SH-SY5Y (cell line): Measurements from ENCODE around the gene IRF8.

Experiments
- GATA2 ChIP-seq: IDR thresholded peaks from 2 replicates; pipeline ENCODE4 v1.6.1; 2011; ENCODE audit warnings: mild to moderate bottlenecking, low read depth, low read length
- GATA3 ChIP-seq: IDR thresholded peaks from 2 replicates; pipeline ENCODE4 v1.6.1; 2011; ENCODE audit warnings: low read depth, mild to moderate bottlenecking, low read length, moderate library complexity

IRF8 gene

GRCh38 chr16:85946541-85947124 is 47.7 kb downstream of the IRF8 start:
- no peak for TF ChIP-seq GATA2
- no peak for TF ChIP-seq GATA3

- no peak for TF ChIP-seq GATA3
These were observed 48.5 kb downstream of the IRF8 start for GRCh38 chr16:85947230-85948137.

DNA sequence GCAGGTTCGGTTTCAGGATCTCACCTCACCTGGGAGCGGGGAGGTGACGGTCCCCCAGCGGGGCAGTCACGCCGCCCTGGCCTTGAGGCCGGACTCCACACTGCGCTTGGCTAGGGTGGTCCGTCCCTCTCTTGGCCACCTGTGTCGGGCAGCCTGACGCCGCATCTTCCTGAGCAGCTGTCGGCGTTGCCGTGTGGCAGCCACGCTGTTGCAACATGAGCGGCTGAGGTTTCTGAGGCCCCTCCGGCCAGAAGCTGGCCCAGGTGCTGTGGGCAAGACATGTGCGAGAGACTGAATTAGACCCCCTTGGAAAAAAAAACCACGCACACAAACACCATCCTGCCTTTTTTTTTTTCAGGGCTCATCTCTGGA is 49.2 kb downstream of the IRF8 start:
- TF ChIP-seq GATA3 (no peak), GATA2 (no peak)

GRCh38 chr16:85948616-85949265 is 49.8 kb downstream of the IRF8 start:
- TF ChIP-seq GATA3, result no peak
- TF ChIP-seq GATA2, result no peak

DNA sequence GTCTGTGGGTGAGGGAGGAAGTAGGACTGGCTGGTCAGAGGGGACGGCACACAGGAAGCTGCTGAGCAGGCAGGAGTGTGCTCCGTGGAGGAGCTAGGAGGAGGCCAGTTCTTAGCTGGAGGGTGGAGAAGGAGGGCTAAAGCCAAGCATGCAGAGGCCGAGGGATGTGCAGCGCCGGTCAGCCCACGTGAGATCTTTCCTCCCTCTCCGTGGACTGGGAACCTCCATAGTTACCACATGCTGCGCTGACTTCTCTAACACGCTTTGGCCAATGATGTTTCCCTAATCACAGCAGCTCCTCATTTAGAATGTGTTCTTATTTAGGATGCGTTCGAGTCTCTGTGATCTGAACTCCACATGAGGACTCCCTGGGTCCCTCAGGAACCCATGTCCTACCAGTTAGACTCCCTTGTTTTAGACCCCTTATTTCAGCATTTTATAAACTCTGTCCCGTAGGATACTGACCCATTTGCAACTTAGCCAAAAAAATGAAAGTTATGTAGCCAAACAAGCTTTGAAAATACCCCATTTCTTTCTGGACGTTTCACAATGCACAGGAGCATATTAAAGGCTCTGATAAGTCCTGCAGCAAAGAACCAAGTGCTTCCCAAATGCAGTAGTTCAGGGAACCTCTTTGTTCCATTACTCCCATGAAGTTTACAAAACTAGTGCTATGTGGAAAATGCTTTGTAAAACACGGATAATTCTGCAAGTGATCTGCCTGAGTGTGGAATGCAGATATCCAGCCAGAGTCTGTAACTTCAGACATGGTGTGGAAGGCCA is 51.4 kb downstream of the IRF8 start:
- TF ChIP-seq GATA3 (no peak), GATA2 (no peak)

DNA sequence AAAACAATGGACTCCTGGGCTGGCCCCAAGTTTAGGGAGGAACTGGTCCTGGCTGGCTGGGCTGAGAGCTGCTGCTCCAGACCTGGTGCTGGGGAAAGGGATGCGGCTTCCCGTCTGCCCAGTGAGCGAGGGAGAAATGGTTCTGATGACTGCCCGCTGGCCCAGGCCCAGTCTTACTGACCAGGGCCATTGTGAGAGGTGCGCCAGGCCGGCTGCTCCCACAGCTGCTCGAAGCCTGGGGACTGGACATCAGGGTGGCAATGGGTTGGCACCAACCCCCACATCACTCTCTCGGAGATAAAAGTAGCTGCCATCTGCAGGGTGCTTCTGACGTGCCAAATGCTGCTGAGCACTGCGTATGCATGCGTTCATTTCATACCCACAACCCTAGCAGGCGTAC is 53.2 kb downstream of the IRF8 start:
- TF ChIP-seq GATA3 (no peak), GATA2 (no peak)

DNA sequence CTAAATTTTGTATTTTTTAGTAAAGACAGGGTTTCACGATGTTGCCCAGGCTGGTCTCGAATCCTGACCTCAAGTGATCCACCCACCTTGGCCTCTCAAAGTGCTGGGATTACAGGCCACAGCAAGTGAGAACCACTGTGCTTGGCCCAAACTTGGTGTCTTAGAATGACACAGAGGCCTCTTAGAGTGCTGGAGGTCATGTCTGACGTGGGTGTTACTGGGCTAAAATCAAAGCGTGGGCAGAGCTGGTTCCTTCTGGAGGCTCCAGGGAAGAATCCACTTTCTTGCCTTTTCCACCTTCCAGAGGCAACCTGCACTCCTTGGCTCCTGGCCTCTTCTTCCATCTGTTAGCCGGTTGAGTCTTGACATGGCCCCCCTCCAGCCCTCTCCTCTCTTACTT is 53.8 kb downstream of the IRF8 start:
- TF ChIP-seq GATA2 (no peak), GATA3 (no peak)

DNA sequence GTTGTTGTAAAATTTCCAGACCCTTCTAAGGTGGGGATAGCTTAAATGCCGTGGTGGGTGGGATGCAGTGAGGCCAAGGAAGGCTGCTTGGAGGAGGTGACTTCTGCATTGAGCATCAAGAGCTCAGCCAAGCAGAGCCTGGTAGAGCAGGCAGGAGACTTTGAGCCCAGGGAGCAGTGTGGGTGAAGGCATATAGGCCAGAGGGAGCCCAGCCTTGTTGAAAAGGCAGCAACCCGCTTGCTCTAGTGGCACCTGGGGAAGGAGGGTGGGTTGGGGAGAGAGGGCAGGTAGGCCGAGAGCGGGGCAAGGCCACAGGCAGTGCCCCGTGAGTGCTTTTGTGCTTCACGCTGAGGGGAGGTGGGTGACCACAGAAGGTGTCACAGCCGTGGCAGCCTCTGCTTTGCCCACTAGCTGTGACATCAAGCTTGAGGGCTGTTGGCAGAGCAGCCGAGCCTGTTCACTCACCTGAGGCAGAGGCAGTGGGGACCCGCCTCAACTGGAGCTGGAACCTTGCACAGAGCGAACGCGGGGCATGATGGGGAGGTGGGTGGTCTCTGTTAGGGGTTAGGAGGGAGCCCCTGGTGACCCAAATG is 56.1 kb downstream of the IRF8 start:
- no peak for TF ChIP-seq GATA2
- no peak for TF ChIP-seq GATA3

GRCh38 chr16:85955566-85955965 is 56.6 kb downstream of the IRF8 start:
- no peak for TF ChIP-seq GATA2
- no peak for TF ChIP-seq GATA3

DNA sequence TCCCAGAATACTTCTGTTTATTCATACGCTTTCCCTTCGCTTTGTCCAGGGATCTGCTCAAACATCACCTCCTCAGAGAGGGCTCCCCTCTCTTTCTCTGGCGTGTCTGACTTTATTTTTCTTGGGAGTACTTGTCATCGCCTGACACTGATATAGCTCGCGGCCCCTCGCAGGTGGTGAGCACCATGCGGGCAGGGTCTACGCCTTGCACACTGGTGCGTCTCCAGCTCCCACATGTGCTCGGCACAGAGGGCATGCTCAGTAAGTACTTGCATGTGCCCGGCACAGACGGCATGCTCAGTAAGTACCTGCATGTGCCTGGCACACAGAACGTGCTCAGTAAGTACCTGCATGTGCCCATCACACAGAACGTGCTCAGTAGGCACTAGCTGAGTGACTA is 57.5 kb downstream of the IRF8 start:
- no peak for TF ChIP-seq GATA3
- TF ChIP-seq GATA2, result no peak

DNA sequence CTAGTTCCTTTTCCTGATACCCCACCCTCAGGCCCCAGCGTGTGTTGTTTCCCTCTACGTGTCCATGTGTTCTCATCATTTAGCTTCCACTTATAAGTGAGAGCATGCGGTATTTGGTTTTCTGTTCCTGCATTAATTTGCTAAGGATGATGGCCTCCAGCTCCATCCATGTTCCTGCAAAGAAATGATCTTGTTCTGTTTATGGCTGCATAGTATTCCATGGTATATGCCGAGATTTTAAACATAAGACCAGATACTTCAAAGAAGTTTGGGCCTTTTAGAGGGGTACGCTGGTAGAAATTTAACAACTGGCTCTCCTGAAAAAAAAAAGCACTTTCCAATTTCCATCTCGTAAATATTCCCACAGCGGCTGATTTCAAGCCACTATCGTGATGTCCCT is 59.8 kb downstream of the IRF8 start:
- TF ChIP-seq GATA3, result no peak
- TF ChIP-seq GATA2, result no peak

DNA sequence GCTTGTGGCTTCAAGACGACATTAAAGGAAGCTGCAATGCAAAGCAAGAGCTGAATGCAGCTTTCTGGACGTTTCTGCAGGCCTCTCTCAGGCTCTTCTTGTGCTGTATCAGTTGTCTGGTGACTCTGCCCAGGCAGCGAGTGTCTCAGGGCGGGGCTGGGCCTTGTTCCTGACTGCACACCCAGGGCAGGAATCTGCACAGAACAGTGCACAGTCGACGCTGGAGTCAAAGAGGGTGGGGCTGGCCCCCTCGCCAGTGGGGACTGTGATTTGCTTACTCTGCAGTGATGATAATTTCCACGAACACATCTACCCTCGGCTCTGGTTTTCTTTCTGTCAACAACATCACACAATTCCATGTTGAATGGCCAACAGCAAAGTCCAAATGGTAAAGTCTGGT is 60.7 kb downstream of the IRF8 start:
- TF ChIP-seq GATA2 (no peak), GATA3 (no peak)

GRCh38 chr16:85960486-85961046 is 61.6 kb downstream of the IRF8 start:
- TF ChIP-seq GATA3, result no peak
